Endothelial cell (in vitro differentiated cells): ENCODE results near the gene CRYGS. TPM values are rescaled to one million over a fixed set of nuclear protein-coding genes. Genes with fewer than 3 reads are reported as not detected.

Experiments
- DNase-seq: peaks from one replicate; pipeline ENCODE4 v3.0.0; 2021; ENCODE audit warnings: low spot score
- H3K27ac Mint-ChIP-seq: one replicate; pipeline ENCODE4 v1.8.0; 2021; ENCODE audit warnings: mixed read lengths, inconsistent platforms; ENCODE audit not compliant: unreplicated experiment
- H3K27me3 Mint-ChIP-seq: one replicate; pipeline ENCODE4 v1.8.0; 2021; ENCODE audit warnings: mild to moderate bottlenecking, moderate library complexity, mixed read lengths, inconsistent platforms; ENCODE audit not compliant: unreplicated experiment
- H3K36me3 Mint-ChIP-seq: one replicate; pipeline ENCODE4 v1.8.0; 2021; ENCODE audit warnings: mild to moderate bottlenecking, low read depth, mixed read lengths, inconsistent platforms; ENCODE audit not compliant: unreplicated experiment
- H3K4me1 Mint-ChIP-seq: one replicate; pipeline ENCODE4 v1.8.0; 2021; ENCODE audit warnings: mild to moderate bottlenecking, mixed read lengths, inconsistent platforms; ENCODE audit not compliant: unreplicated experiment
- H3K4me3 Mint-ChIP-seq: one replicate; pipeline ENCODE4 v1.8.0; 2021; ENCODE audit warnings: mild to moderate bottlenecking, mixed read lengths, inconsistent platforms; ENCODE audit not compliant: unreplicated experiment
- H3K9me3 Mint-ChIP-seq: one replicate; pipeline ENCODE4 v1.8.0; 2021; ENCODE audit warnings: mixed read lengths, inconsistent platforms; ENCODE audit not compliant: unreplicated experiment
- long read RNA-seq: library from polyadenylated mRNA; unstranded; transcript quantifications from one replicate; pipeline ENCODE4 v2.0.0, GENCODE V29; 2020; ENCODE audit not compliant: unreplicated experiment
- total RNA-seq: library from RNA; stranded (reverse); fragmentation: NEBNext Ultra II Directional; extraction: Animal tissue kit (Norgen Biotek cat#: 25700); gene quantifications from one replicate; pipeline ENCODE4 v1.2.1, GENCODE V29; 2021; ENCODE audit not compliant: unreplicated experiment
- TF ChIP-seq, protein P1 (sequence below): fragments of 200-600 bp; sonication (generic); IDR thresholded peaks from one replicate; pipeline ENCODE4 v1.5.0; 2021; ENCODE audit warnings: antibody characterized with exemption; ENCODE audit not compliant: unreplicated experiment

Gene CRYGS
- 5.8 TPM for total RNA-seq
- long read RNA-seq, partial matches to known transcripts: 0 of 1 reads
- long read RNA-seq, other reads (novel, unspliced or antisense): 1 of 1 reads

DNA sequence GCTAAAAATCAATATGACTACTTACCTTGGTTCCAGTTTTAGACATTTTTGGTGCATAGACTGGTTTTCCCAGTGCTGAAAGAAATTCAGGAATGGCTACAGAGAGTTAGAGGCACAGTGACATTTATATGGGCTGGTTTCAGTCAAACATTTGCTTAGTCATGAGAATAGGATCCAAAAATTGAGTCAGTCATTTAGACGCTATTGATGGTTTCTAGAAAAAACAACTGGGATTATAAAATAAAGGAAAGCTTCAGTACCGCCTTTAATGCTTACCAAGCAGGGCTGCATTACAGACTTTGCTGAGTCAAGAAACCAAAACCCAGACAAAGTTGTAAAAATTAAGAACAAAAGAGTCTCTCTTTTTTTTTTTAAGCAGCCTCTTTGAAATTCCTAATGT, at the start of gene CRYGS:
Gene CRYGS (minus strand): TSS at position 100 of the 400 bp plus-strand sequence. CDS start 54 bp downstream, at position 46.
- Mint-ChIP-seq H3K4me3 (no peak within 1 kb of the TSS), H3K36me3 (no peaks in the 10 kb centered on the region), H3K27me3 (no peaks in the 10 kb centered on the region), H3K9me3 (no peaks in the 10 kb centered on the region), H3K4me1 (peaks cover 9% of the 10 kb centered on the region), H3K27ac (no peak within 1 kb of the TSS)
- no peak for DNase-seq
- TF ChIP-seq, protein P1, sequence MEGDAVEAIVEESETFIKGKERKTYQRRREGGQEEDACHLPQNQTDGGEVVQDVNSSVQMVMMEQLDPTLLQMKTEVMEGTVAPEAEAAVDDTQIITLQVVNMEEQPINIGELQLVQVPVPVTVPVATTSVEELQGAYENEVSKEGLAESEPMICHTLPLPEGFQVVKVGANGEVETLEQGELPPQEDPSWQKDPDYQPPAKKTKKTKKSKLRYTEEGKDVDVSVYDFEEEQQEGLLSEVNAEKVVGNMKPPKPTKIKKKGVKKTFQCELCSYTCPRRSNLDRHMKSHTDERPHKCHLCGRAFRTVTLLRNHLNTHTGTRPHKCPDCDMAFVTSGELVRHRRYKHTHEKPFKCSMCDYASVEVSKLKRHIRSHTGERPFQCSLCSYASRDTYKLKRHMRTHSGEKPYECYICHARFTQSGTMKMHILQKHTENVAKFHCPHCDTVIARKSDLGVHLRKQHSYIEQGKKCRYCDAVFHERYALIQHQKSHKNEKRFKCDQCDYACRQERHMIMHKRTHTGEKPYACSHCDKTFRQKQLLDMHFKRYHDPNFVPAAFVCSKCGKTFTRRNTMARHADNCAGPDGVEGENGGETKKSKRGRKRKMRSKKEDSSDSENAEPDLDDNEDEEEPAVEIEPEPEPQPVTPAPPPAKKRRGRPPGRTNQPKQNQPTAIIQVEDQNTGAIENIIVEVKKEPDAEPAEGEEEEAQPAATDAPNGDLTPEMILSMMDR: no peak

DNA sequence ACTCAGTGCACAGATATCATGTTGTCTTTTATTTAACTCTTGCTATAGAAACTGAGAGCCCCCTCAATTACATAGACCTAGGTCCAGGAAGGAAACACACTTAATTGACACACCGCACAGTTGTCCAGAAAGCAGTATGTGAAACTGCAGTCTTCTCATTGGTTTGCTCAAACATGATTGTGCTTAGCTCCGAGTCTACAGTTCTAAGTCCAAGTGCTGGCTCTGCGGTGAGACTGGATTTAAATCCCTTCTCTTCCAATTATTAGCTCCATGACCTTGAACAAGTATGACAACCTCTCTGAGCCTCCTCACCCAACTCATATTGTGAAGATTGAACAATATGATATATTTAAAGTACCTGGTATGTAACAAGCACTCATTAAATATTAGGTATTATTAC, 49.7 kb upstream of the CRYGS start:
- Mint-ChIP-seq H3K4me3 (no peak overlapping the region), H3K4me1 (peaks cover 7% of the 10 kb centered on the region), H3K9me3 (no peaks in the 10 kb centered on the region), H3K27ac (no peak overlapping the region), H3K36me3 (no peaks in the 10 kb centered on the region), H3K27me3 (peaks cover 1% of the 10 kb centered on the region)
- TF ChIP-seq, protein P1: no peak
- DNase-seq: no peak

DNA sequence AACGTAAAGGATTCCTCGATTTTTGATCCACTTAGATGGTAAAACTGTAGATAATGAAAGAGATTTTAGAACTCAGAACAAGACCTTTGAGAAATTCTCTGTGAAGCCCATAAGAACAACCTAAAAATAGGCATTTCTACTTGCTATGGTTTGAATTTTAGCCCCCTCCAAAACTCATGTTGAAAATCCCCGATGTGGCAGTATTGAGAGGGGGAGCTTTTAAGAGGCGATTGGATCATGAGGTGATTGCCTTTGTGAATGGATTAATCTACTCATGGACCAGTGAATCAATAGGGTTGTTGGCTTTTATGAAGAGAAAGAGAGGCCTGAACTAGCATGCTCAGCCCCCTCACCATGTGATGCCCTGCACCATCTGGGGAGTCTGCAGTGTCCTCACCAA, 48.5 kb upstream of the CRYGS start:
- Mint-ChIP-seq H3K4me1 (peaks cover 14% of the 10 kb centered on the region), H3K9me3 (no peaks in the 10 kb centered on the region), H3K27ac (no peak overlapping the region), H3K4me3 (no peak overlapping the region), H3K27me3 (peaks cover 1% of the 10 kb centered on the region), H3K36me3 (no peaks in the 10 kb centered on the region)
- TF ChIP-seq, protein P1: no peak
- DNase-seq: no peak

DNA sequence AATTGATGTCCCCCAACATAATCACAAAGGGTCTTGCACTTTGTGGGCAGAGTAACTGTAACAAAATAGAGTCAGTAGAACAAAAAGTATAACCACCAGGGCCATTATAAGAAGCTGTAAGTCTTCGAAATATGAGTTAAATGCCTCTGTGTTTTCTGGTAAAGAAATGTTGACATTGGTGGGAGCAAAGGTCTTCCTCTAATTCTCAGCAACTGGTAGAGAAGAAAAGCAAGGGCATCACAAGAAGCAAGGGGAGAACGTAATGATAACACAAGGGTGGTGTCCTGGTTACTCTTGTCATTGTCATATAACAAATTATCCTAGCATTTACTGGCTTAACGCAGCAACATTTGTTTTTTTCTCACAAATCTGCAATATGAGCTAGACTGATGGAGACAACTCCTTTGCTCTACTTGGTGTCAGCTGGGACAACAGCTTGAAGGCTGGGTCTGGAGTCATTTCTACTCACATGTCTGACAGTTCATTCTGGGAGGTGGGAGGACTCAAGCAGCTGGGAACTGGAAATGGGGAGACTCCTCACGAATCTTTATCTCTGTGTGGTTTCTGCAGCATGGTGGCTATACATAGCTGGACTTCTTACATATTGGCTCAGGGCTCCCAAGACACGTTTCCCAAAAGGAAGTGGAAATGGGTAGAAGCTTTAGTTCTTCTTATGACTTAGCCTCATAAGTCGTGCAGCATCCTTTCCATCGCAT, 46.6 kb upstream of the CRYGS start:
- Mint-ChIP-seq H3K27ac (no peak overlapping the region), H3K4me1 (peaks cover 14% of the 10 kb centered on the region), H3K9me3 (no peaks in the 10 kb centered on the region), H3K27me3 (no peaks in the 10 kb centered on the region), H3K4me3 (no peak overlapping the region), H3K36me3 (no peaks in the 10 kb centered on the region)
- no peak for DNase-seq
- TF ChIP-seq, protein P1: no peak

DNA sequence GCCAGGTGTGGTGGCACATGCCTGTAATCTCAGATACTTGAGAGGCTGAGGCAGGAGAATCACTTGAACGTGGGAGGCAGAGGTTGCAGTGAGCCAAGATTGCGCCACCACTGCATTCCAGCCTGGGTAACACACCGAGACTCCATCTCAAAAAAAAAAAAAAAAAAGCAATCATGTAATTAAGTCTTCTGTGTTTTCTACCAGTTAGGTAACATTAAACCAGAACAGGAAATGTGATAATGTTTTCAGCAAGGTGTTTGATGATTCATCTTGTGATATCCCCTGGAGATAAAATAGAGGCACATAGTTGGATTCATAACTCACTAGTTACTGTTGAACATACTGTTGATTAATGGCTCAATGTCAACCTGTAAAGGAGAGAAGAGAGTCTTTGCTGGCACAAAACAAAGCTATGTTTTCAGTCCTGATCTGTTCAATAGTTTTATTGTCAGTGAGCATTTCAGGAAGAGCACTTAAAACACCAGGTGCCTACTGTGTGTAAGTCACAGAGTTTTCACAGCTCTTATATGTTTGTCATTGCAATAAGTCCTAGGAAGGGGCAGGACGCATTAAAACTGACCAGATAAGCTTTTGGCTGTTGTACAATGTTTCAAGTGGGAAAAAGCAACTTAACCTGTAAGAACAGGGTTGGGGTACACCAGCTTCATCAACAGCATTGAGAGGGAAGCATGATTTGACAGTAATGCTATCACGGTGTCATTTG, 45.8 kb upstream of the CRYGS start:
- no peak overlapping the region for H3K27ac Mint-ChIP-seq

More for the DNA sequence above, 45.8 kb upstream of the CRYGS start:
- Mint-ChIP-seq H3K4me1 (peaks cover 14% of the 10 kb centered on the region), H3K27me3 (no peaks in the 10 kb centered on the region), H3K36me3 (peaks cover under 1% of the 10 kb centered on the region), H3K4me3 (no peak overlapping the region), H3K9me3 (no peaks in the 10 kb centered on the region)
- TF ChIP-seq, protein P1: no peak
- no peak for DNase-seq
